Body of pancreas (tissue), 4 donors: ENCODE measurements around the gene HARBI1.

ENCODE experiments used
- CTCF ChIP-seq, 7 experiments: fragments of 450-650 bp in 4 of 7; fragments of 200-600 bp in 3 of 7; sonication (generic) in 3 of 7; IDR thresholded peaks; one replicate each; pipeline ENCODE4 v1.5.1; 2016 to 2019; ENCODE audit warnings: antibody characterized with exemption in 7 of 7
- POLR2A ChIP-seq, 3 donors: fragments of 450-650 bp; IDR thresholded peaks; one replicate each; pipeline ENCODE4 v1.6.1; 2016; ENCODE audit warnings: antibody characterized with exemption in 3 of 3, mild to moderate bottlenecking in 2 of 3

- no peak for TF ChIP-seq CTCF (IDR thresholded peaks at IDR 0.05)
- TF ChIP-seq POLR2A (IDR thresholded peaks at IDR 0.05), result no peak
These were observed 41.2 kb upstream of the HARBI1 start for GRCh38 chr11:46658259-46658658.
